Neural cell (in vitro differentiated cells): ENCODE results near the gene STARD7. TPM values are rescaled to one million over a fixed set of nuclear protein-coding genes. Genes with fewer than 3 reads are reported as not detected.

Experiments
- H2AFZ ChIP-seq: fragments of 200-600, 300-800 bp; sonication (generic), shearing (Covaris generic); 2 replicates; pipeline ENCODE4 v1.6.0; 2014; ENCODE audit warnings: low read depth, mild to moderate bottlenecking, antibody characterized with exemption, low read length, moderate library complexity
- H3F3A ChIP-seq: fragments of 200-600 bp; shearing (Covaris generic); 2 replicates; pipeline ENCODE4 v1.6.1; 2016; ENCODE audit warnings: mild to moderate bottlenecking, moderate library complexity, mixed read lengths, antibody characterized with exemption, low read length; ENCODE audit not compliant: insufficient read depth, poor library complexity, severe bottlenecking
- H3K27ac ChIP-seq: fragments of 200-600, 300-800 bp; sonication (generic), shearing (Covaris generic); 2 replicates; pipeline ENCODE4 v1.5.1; 2014; ENCODE audit warnings: mild to moderate bottlenecking, low read length, moderate library complexity
- H3K27me3 ChIP-seq: fragments of 300-800, 200-600 bp; sonication (generic), shearing (Covaris generic); 2 replicates; pipeline ENCODE4 v1.6.0; 2014; ENCODE audit warnings: mild to moderate bottlenecking, low read depth, low read length, moderate library complexity; ENCODE audit not compliant: insufficient read depth
- H3K36me3 ChIP-seq: fragments of 300-800, 200-600 bp; sonication (generic), shearing (Covaris generic); 2 replicates; pipeline ENCODE4 v1.5.1; 2014; ENCODE audit warnings: mild to moderate bottlenecking, antibody characterized with exemption, low read length, moderate library complexity; ENCODE audit not compliant: insufficient read depth
- H3K4me2 ChIP-seq: fragments of 300-800, 200-600 bp; sonication (generic), shearing (Covaris generic); 2 replicates; pipeline ENCODE4 v1.6.0; 2014; ENCODE audit warnings: mild to moderate bottlenecking, low read length
- H3K4me3 ChIP-seq: fragments of 300-800, 200-600 bp; sonication (generic), shearing (Covaris generic); 2 replicates; pipeline ENCODE4 v1.5.1; 2014; ENCODE audit warnings: mild to moderate bottlenecking, low read length, moderate library complexity
- H3K79me2 ChIP-seq: fragments of 200-600 bp; shearing (Covaris generic); replicated peaks from 2 replicates; pipeline ENCODE4 v1.6.0; 2014; ENCODE audit warnings: mild to moderate bottlenecking, low read length, moderate library complexity; ENCODE audit not compliant: insufficient read depth
- H3K9ac ChIP-seq: fragments of 300-800, 200-600 bp; sonication (generic), shearing (Covaris generic); 2 replicates; pipeline ENCODE4 v1.6.1; 2016; ENCODE audit warnings: mild to moderate bottlenecking, low read length, mixed read lengths
- H3K9me2 ChIP-seq: fragments of 200-600 bp; shearing (Covaris generic); 2 replicates; pipeline ENCODE4 v1.6.1; 2016; ENCODE audit warnings: mild to moderate bottlenecking, low read length, mixed read lengths; ENCODE audit not compliant: insufficient read depth
- H3K9me3 ChIP-seq: fragments of 200-600, 300-800 bp; sonication (generic), shearing (Covaris generic); 2 replicates; pipeline ENCODE4 v1.6.1; 2016; ENCODE audit warnings: mild to moderate bottlenecking, mixed run types, low read length, moderate library complexity, mixed read lengths
- H4K20me1 ChIP-seq: fragments of 200-600 bp; shearing (Covaris generic); 2 replicates; pipeline ENCODE4 v1.6.1; 2016; ENCODE audit warnings: mild to moderate bottlenecking, mixed run types; ENCODE audit not compliant: insufficient read depth
- CTCF ChIP-seq: fragments of 450-650 bp; IDR thresholded peaks from 2 replicates; pipeline ENCODE4 v1.5.1; 2014; ENCODE audit warnings: antibody characterized with exemption, mild to moderate bottlenecking, moderate library complexity; ENCODE audit not compliant: poor library complexity, severe bottlenecking
- EP300 ChIP-seq: fragments of 450-650 bp; conservative IDR thresholded peaks from 2 replicates; pipeline ENCODE4 v1.6.1; 2014; ENCODE audit warnings: antibody characterized with exemption, mild to moderate bottlenecking, moderate library complexity; ENCODE audit not compliant: poor library complexity, severe bottlenecking
- EZH2 ChIP-seq: fragments of 200-600, 300-800 bp; shearing (Covaris generic), sonication (generic); IDR thresholded peaks from 2 replicates; pipeline ENCODE4 v1.6.1; 2014; ENCODE audit warnings: antibody characterized with exemption, low read length, borderline replicate concordance, mild to moderate bottlenecking; ENCODE audit not compliant: insufficient read depth, poor library complexity, severe bottlenecking
- MXI1 ChIP-seq: fragments of 450-650 bp; conservative IDR thresholded peaks from 2 replicates; pipeline ENCODE4 v1.6.1; 2014; ENCODE audit warnings: antibody characterized with exemption, mild to moderate bottlenecking; ENCODE audit not compliant: poor library complexity, severe bottlenecking
- POLR2AphosphoS5 ChIP-seq: IDR thresholded peaks from 2 replicates; pipeline ENCODE4 v1.6.1; 2012
- RAD21 ChIP-seq: fragments of 450-650 bp; conservative IDR thresholded peaks from 2 replicates; pipeline ENCODE4 v1.6.1; 2014; ENCODE audit warnings: antibody characterized with exemption, mild to moderate bottlenecking, moderate library complexity
- REST ChIP-seq: IDR thresholded peaks from 2 replicates; pipeline ENCODE4 v1.6.1; 2012; ENCODE audit warnings: borderline replicate concordance
- SMC3 ChIP-seq: fragments of 450-650 bp; conservative IDR thresholded peaks from 2 replicates; pipeline ENCODE4 v1.6.1; 2014; ENCODE audit warnings: antibody characterized with exemption, mild to moderate bottlenecking, moderate library complexity; ENCODE audit not compliant: poor library complexity
- TAF1 ChIP-seq: IDR thresholded peaks from 2 replicates; pipeline ENCODE4 v1.6.1; 2012; ENCODE audit warnings: low read depth
- polyA plus RNA-seq: library from polyadenylated mRNA; depleted of rRNA; stranded (reverse); fragments of >200 nt; gene quantifications from 2 replicates; pipeline ENCODE4 v1.2.3, GENCODE V29; 2014

The STARD7 gene
- polyA plus RNA-seq, 1 donor from 2014 or later, result 155 TPM

DNA sequence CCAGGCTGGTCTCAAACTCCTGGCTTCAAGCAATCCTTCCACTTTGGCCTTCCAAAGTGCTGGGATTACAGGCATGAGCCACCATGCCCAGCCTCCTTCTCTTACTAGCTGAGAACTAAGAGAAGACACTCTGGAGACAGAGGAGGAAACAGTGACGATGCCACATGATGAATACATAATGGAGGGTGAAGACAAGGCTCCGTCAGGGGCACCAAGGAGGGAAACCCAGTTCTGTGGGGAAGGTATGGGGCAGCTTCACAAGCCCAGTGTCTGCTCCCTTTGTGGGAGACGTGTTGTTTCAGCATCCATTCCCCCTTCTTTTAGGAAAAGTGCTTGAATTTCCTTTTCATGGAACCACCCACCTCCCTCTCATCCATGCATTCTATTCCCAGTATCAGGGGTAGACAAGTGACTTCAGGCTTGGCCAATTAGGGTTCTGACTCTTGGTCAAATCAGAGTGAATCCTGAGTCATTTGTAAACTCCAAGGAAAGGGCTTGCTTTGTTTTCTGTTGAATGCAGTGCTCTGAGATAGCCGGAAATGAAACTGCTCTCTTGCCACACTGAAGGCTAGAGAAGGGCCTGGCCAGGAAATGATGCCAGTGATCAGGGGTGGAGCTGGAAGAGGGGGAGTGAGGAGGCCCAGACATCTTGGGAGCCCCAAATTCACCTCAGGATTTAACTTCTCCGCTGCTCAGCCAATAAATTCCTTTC is 33.4 kb upstream of the STARD7 start:
- Histone ChIP-seq H3K27ac (no peak overlapping the region), H3K9ac (no peak overlapping the region), H3K27me3 (no peaks in the 10 kb centered on the region), H3K4me2 (no peak overlapping the region), H3K4me3 (no peak overlapping the region), H4K20me1 (no peaks in the 10 kb centered on the region), H3K79me2 (no peaks in the 10 kb centered on the region), H3F3A (no peaks in the 10 kb centered on the region), H3K9me3 (no peaks in the 10 kb centered on the region), H3K36me3 (no peaks in the 10 kb centered on the region), H2AFZ (no peak overlapping the region), H3K9me2 (no peaks in the 10 kb centered on the region)
- TF ChIP-seq SMC3, result no peak
- no peak for TF ChIP-seq EZH2
- no peak for TF ChIP-seq RAD21
- TF ChIP-seq EP300, result no peak
- TF ChIP-seq POLR2AphosphoS5, result no peak
- no peak for TF ChIP-seq TAF1
- TF ChIP-seq CTCF, result no peak
- TF ChIP-seq REST, result no peak
- no peak for TF ChIP-seq MXI1

GRCh38 chr2:96241227-96241626 is 32.6 kb upstream of the STARD7 start:
- Histone ChIP-seq H3K4me2 (no peak overlapping the region), H4K20me1 (no peaks in the 10 kb centered on the region), H3K27ac (no peak overlapping the region), H3K4me3 (no peak overlapping the region), H3K9me3 (no peaks in the 10 kb centered on the region), H3K79me2 (no peaks in the 10 kb centered on the region), H3K27me3 (no peaks in the 10 kb centered on the region), H2AFZ (no peak overlapping the region), H3K36me3 (no peaks in the 10 kb centered on the region), H3K9me2 (no peaks in the 10 kb centered on the region), H3K9ac (no peak overlapping the region), H3F3A (no peaks in the 10 kb centered on the region)
- TF ChIP-seq SMC3, result no peak
- TF ChIP-seq EP300, result no peak
- TF ChIP-seq POLR2AphosphoS5, result no peak
- TF ChIP-seq RAD21, result no peak
- TF ChIP-seq EZH2, result no peak
- no peak for TF ChIP-seq REST
- no peak for TF ChIP-seq MXI1
- no peak for TF ChIP-seq TAF1
- no peak for TF ChIP-seq CTCF
